Neuronal stem cell (in vitro differentiated cells): ENCODE results near the gene KRT7.
"Not testable (repeated sequence)": the region's sequence is repeated elsewhere in the genome, so short reads cannot be mapped to it uniquely, and the experiment has no call there.

Source experiments
- DNase-seq: peaks from one replicate; pipeline ENCODE4 v3.0.0-alpha.2; 2013; ENCODE audit warnings: low spot score
- H2AFZ ChIP-seq: one replicate; pipeline ENCODE4 v1.6.1; 2013; ENCODE audit warnings: mild to moderate bottlenecking, low read length, inconsistent platforms
- H2AK5ac ChIP-seq: 2 replicates; pipeline ENCODE4 v1.6.1; 2013; ENCODE audit warnings: low read depth, mild to moderate bottlenecking, inconsistent platforms, low read length, moderate library complexity, mixed read lengths
- H2BK120ac ChIP-seq: 2 replicates; pipeline ENCODE4 v1.6.1; 2013; ENCODE audit warnings: low read depth, mild to moderate bottlenecking, inconsistent platforms, low read length, moderate library complexity, mixed read lengths
- H2BK12ac ChIP-seq: one replicate; pipeline ENCODE4 v1.6.1; 2013; ENCODE audit warnings: low read length, inconsistent platforms
- H2BK15ac ChIP-seq: 2 replicates; pipeline ENCODE4 v1.6.1; 2013; ENCODE audit warnings: mild to moderate bottlenecking, low read length, inconsistent platforms, mixed read lengths
- H2BK5ac ChIP-seq: one replicate; pipeline ENCODE4 v1.6.1; 2013; ENCODE audit warnings: inconsistent platforms, mild to moderate bottlenecking, low read length, moderate library complexity
- H3K14ac ChIP-seq: one replicate; pipeline ENCODE4 v1.6.1; 2013; ENCODE audit warnings: low read length, inconsistent platforms
- H3K18ac ChIP-seq: 2 replicates; pipeline ENCODE4 v1.6.1; 2013; ENCODE audit warnings: low read length, inconsistent platforms
- H3K23ac ChIP-seq: 2 replicates; pipeline ENCODE4 v1.6.1; 2013; ENCODE audit warnings: low read depth, mild to moderate bottlenecking, mixed read lengths, low read length, inconsistent platforms; ENCODE audit not compliant: poor library complexity
- H3K27ac ChIP-seq: replicated peaks from 3 replicates; pipeline ENCODE4 v1.5.1; 2013; ENCODE audit warnings: low read length, inconsistent platforms
- H3K27me3 ChIP-seq, 3 experiments: 2 replicates each; pipeline ENCODE4 v1.6.1; 2013; ENCODE audit warnings: low read length in 3 of 3, mild to moderate bottlenecking in 2 of 3, inconsistent platforms in 1 of 3, low read depth in 1 of 3, mixed read lengths in 1 of 3, moderate library complexity in 1 of 3; ENCODE audit not compliant: control insufficient read depth in 3 of 3, insufficient read depth in 3 of 3
- H3K36me3 ChIP-seq, 2 donors: replicated peaks in 1 of 2; 2 replicates each; pipeline ENCODE4 v1.6.1; 2013; ENCODE audit warnings: low read length in 2 of 2; ENCODE audit not compliant: control insufficient read depth in 2 of 2, insufficient read depth in 2 of 2
- H3K4ac ChIP-seq: 2 replicates; pipeline ENCODE4 v1.6.1; 2013; ENCODE audit warnings: inconsistent platforms, mild to moderate bottlenecking, low read length, moderate library complexity
- H3K4me1 ChIP-seq, 2 donors: 1 replicate in 1 of 2; 2 replicates in 1 of 2; pipeline ENCODE4 v1.6.1; 2013; ENCODE audit warnings: low read length in 2 of 2, low read depth in 1 of 2; ENCODE audit not compliant: control insufficient read depth in 2 of 2, insufficient read depth in 1 of 2
- H3K4me2 ChIP-seq: one replicate; pipeline ENCODE4 v1.6.1; 2013; ENCODE audit warnings: mild to moderate bottlenecking, low read length, inconsistent platforms; ENCODE audit not compliant: insufficient read depth, poor library complexity, severe bottlenecking
- H3K4me3 ChIP-seq, 2 donors: 2 replicates each; pipeline ENCODE4 v1.5.1; 2013; ENCODE audit warnings: low read length in 2 of 2, mild to moderate bottlenecking in 2 of 2, inconsistent platforms in 1 of 2, moderate library complexity in 1 of 2
- H3K79me1 ChIP-seq: one replicate; pipeline ENCODE4 v1.6.1; 2013; ENCODE audit warnings: low read depth, mild to moderate bottlenecking, inconsistent platforms, low read length, moderate library complexity
- H3K9ac ChIP-seq: one replicate; pipeline ENCODE4 v1.6.1; 2013; ENCODE audit warnings: mild to moderate bottlenecking, low read depth, low read length, inconsistent platforms; ENCODE audit not compliant: poor library complexity
- H3K9me3 ChIP-seq, 2 donors: replicated peaks in 1 of 2; 2 replicates each; pipeline versions ENCODE3 to v1.6.1; 2013; ENCODE audit warnings: low read length in 2 of 2, mild to moderate bottlenecking in 2 of 2, inconsistent platforms in 1 of 2, low read depth in 1 of 2, mixed read lengths in 1 of 2, moderate library complexity in 1 of 2; ENCODE audit not compliant: control insufficient read depth in 2 of 2, insufficient read depth in 1 of 2
- H4K8ac ChIP-seq: one replicate; pipeline ENCODE4 v1.6.1; 2013; ENCODE audit warnings: low read depth, mild to moderate bottlenecking, inconsistent platforms, low read length, moderate library complexity
- H4K91ac ChIP-seq: one replicate; pipeline ENCODE4 v1.6.1; 2013; ENCODE audit warnings: low read length, low read depth, mild to moderate bottlenecking, inconsistent platforms; ENCODE audit not compliant: poor library complexity
- WGBS, 2 donors: extraction: QIAGEN DNeasy Blood & Tissue Kit; methylation state at CpG; one replicate each; pipeline ENCODE4 v1.1.7; 2013; ENCODE audit warnings: missing lambda C conversion rate in 2 of 2, mixed read lengths in 1 of 2; ENCODE audit not compliant: insufficient read length in 2 of 2, insufficient replicate concordance in 1 of 2; ENCODE audit errors: extremely low coverage in 2 of 2; 5-methylcytosine and 5-hydroxymethylcytosine counted together

KRT7 gene

GRCh38 chr12:52238207-52238840 lies 5.3 kb downstream of the KRT7 start:
- Histone ChIP-seq H2BK120ac (no peak overlapping the region), H2BK15ac (no peak overlapping the region), H4K8ac (no peak overlapping the region), H4K91ac (no peak overlapping the region), H2BK5ac (peak overlapping the region; percentile 6), H3K4me1 (peaks cover 0 to 7% of the 10 kb centered on the region in 2 donors), H3K14ac (peak overlapping the region; percentile 73), H3K9me3 (no peaks in the 10 kb centered on the region), H2AK5ac (no peak overlapping the region), H3K18ac (no peak overlapping the region), H3K4me3 (no peak overlapping the region), H3K9ac (no peak overlapping the region), H3K27ac (no peak overlapping the region), H3K4ac (peak overlapping the region; percentile 32), H3K27me3 (peaks cover under 1 to 29% (median 11%) of the 10 kb centered on the region in 3 experiments), H3K4me2 (no peak overlapping the region), H3K79me1 (peaks cover 1% of the 10 kb centered on the region), H3K23ac (no peak overlapping the region), H3K36me3 (no peaks in the 10 kb centered on the region), H2AFZ (no peak overlapping the region), H2BK12ac (no peak overlapping the region)
- no peak for DNase-seq
- no CpG with 5 or more reads among the region's 4 CpGs for WGBS, 2 donors

- Histone ChIP-seq H3K79me1 (peaks cover 1% of the 10 kb centered on the region), H3K4ac (no peak overlapping the region), H3K4me1 (peaks cover 0 to 4% of the 10 kb centered on the region in 2 donors), H2BK5ac (peak overlapping the region; percentile 6), H2BK15ac (no peak overlapping the region), H2BK120ac (no peak overlapping the region), H3K27me3 (peaks cover 0 to 23% (median 5%) of the 10 kb centered on the region in 3 experiments), H2AFZ (no peak overlapping the region), H3K23ac (no peak overlapping the region), H3K36me3 (no peaks in the 10 kb centered on the region), H3K4me2 (no peak overlapping the region), H3K9ac (no peak overlapping the region), H2AK5ac (no peak overlapping the region), H3K18ac (no peak overlapping the region), H4K8ac (peak overlapping the region; percentile 54), H3K9me3 (no peaks in the 10 kb centered on the region), H2BK12ac (no peak overlapping the region), H4K91ac (no peak overlapping the region), H3K4me3 (no peak overlapping the region), H3K27ac (no peak overlapping the region), H3K14ac (no peak overlapping the region)
- DNase-seq, result no peak
- WGBS, 2 donors, result no CpG with 5 or more reads among the region's 7 CpGs
Observed at GRCh38 chr12:52238916-52239646, 6.0 kb downstream of the KRT7 start.

- no peak for DNase-seq
- Histone ChIP-seq H3K36me3 (no peaks in the 10 kb centered on the region), H2BK120ac (no peak overlapping the region), H3K27ac (no peak overlapping the region), H4K8ac (no peak overlapping the region), H3K4me3 (no peak overlapping the region), H3K4me2 (no peak overlapping the region), H3K79me1 (peaks cover 1% of the 10 kb centered on the region), H3K4me1 (peaks cover 0 to 4% of the 10 kb centered on the region in 2 donors), H2BK12ac (no peak overlapping the region), H3K9me3 (no peaks in the 10 kb centered on the region), H3K23ac (no peak overlapping the region), H2AK5ac (no peak overlapping the region), H2BK5ac (no peak overlapping the region), H3K14ac (no peak overlapping the region), H3K9ac (no peak overlapping the region), H3K27me3 (peaks cover 0 to 18% (median 1%) of the 10 kb centered on the region in 3 experiments), H2AFZ (no peak overlapping the region), H2BK15ac (peak overlapping the region; percentile 78), H3K18ac (no peak overlapping the region), H3K4ac (no peak overlapping the region), H4K91ac (no peak overlapping the region)
- no CpG with 5 or more reads among the region's 2 CpGs for WGBS, 2 donors
Observed at GRCh38 chr12:52239767-52240166, 6.7 kb downstream of the KRT7 start.

DNA sequence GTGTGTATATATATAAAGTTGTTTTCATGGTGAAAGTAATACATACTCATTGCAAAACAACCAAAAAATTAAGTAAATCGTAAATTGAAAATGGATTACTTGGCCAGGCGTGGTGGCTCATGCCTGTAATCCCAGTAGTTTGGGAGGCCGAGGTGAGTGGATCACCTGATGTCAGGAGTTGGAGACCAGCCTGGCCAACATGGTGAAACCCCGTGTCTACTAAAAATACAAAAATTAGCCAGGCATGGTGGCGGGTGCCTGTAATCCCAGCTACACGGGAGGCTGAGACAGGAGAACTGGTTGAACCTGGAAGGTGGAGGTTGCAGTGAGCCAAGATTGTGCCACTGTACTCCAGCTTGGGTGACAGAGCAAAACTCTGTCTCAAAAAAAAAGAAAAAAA lies 7.2 kb downstream of the KRT7 start:
- no CpG with 5 or more reads among the region's 6 CpGs for WGBS, 2 donors
- not testable (repeated sequence) for H2AK5ac ChIP-seq, H2BK12ac ChIP-seq, H3K4me3 ChIP-seq, H4K91ac ChIP-seq, H3K27ac ChIP-seq, H3K4ac ChIP-seq, H3K9ac ChIP-seq, H3K4me2 ChIP-seq, H2BK5ac ChIP-seq, H3K23ac ChIP-seq, H4K8ac ChIP-seq, H3K4me1 ChIP-seq, H3K36me3 ChIP-seq, H3K79me1 ChIP-seq, DNase-seq, H3K18ac ChIP-seq, H2BK15ac ChIP-seq, H3K14ac ChIP-seq, H3K9me3 ChIP-seq, H2AFZ ChIP-seq, H2BK120ac ChIP-seq
- H3K27me3 ChIP-seq, result peaks cover 0 to 14% (median 0%) of the 10 kb centered on the region in 3 experiments
